Eye (tissue), 1 donor: Measurements from ENCODE around the gene EFCC1.

Experiments
- DNase-seq: peaks from one replicate; pipeline ENCODE4 v3.0.0-alpha.2; 2015

EFCC1 gene

GRCh38 chr3:129033633-129034321 is 32.7 kb downstream of the EFCC1 start:
- DNase-seq: no peak

GRCh38 chr3:129034642-129035041 is 33.5 kb downstream of the EFCC1 start:
- no peak for DNase-seq

GRCh38 chr3:129035360-129036221 is 34.5 kb downstream of the EFCC1 start:
- DNase-seq: no peak

GRCh38 chr3:129036222-129037092 is 35.4 kb downstream of the EFCC1 start:
- DNase-seq: no peak

GRCh38 chr3:129037093-129037419 is 36.0 kb downstream of the EFCC1 start:
- DNase-seq: no peak

GRCh38 chr3:129038121-129038855 is 37.2 kb downstream of the EFCC1 start:
- DNase-seq: no peak

- peak; percentile 55 for DNase-seq
Measured at GRCh38 chr3:129039271-129040038, 38.4 kb downstream of the EFCC1 start.

- DNase-seq: no peak
Measured at GRCh38 chr3:129040039-129040336, 38.9 kb downstream of the EFCC1 start.

GRCh38 chr3:129040579-129041300 is 39.6 kb downstream of the EFCC1 start:
- no peak for DNase-seq

GRCh38 chr3:129045675-129046036 is 44.6 kb downstream of the EFCC1 start:
- no peak for DNase-seq

- DNase-seq: peak; percentile 14
Measured at GRCh38 chr3:129046037-129046731, 45.1 kb downstream of the EFCC1 start.

GRCh38 chr3:129046732-129047552 is 45.8 kb downstream of the EFCC1 start:
- DNase-seq: no peak

GRCh38 chr3:129047553-129047839 is 46.4 kb downstream of the EFCC1 start:
- no peak for DNase-seq

- DNase-seq: no peak
Measured at GRCh38 chr3:129050556-129051295, 49.6 kb downstream of the EFCC1 start.

GRCh38 chr3:129051871-129052340 is 50.8 kb downstream of the EFCC1 start:
- DNase-seq: no peak

GRCh38 chr3:129052675-129053074 is 51.6 kb downstream of the EFCC1 start:
- DNase-seq: no peak

GRCh38 chr3:129054605-129055104 is 53.6 kb downstream of the EFCC1 start:
- DNase-seq: no peak

GRCh38 chr3:129056451-129057173 is 55.5 kb downstream of the EFCC1 start:
- no peak for DNase-seq
